C4-2B (cell line): ENCODE results near the gene CREB5.

ENCODE experiments used
- CTCF ChIP-seq: fragments of 450-650 bp; conservative IDR thresholded peaks from 2 replicates; pipeline ENCODE4 v1.5.1; 2017; ENCODE audit warnings: mild to moderate bottlenecking
- ZFX ChIP-seq: fragments of 450-650 bp; IDR thresholded peaks from 2 replicates; pipeline ENCODE4 v1.6.1; 2017

GRCh38 chr7:28556671-28557070 is 144.4 kb downstream of the CREB5 start:
- no peak for TF ChIP-seq CTCF
- TF ChIP-seq ZFX, result no peak
